Keratinocyte (primary cell): ENCODE data around the gene GTF2H1. TPM values are rescaled to one million over a fixed set of nuclear protein-coding genes. Genes with fewer than 3 reads are reported as not detected.

Experiments
- DNase-seq: peaks from one replicate; pipeline ENCODE4 v3.0.0-alpha.2; 2011; ENCODE audit warnings: low read depth, missing footprints, low spot score
- FAIRE-seq: peaks from 2 replicates; lab custom pipeline; 2011; peaks lifted over from hg19 to GRCh38; lab: Jason Lieb, UNC
- H2AFZ ChIP-seq: 2 replicates; pipeline ENCODE4 v1.6.0; 2012; ENCODE audit warnings: low read length, control low read depth, inconsistent platforms; ENCODE audit not compliant: control insufficient read depth
- H3K27ac ChIP-seq: 2 replicates; pipeline ENCODE4 v1.5.1; 2011; ENCODE audit warnings: low read length; ENCODE audit not compliant: control insufficient read depth, insufficient read depth
- H3K27me3 ChIP-seq: 3 replicates; pipeline ENCODE4 v1.6.0; 2011; ENCODE audit warnings: low read length; ENCODE audit not compliant: control insufficient read depth, insufficient read depth; ENCODE audit errors: extremely low read depth
- H3K36me3 ChIP-seq, 2 experiments: 2 replicates in 1 of 2; 3 replicates in 1 of 2; pipeline ENCODE4 v1.5.1; 2011; ENCODE audit warnings: low read length in 2 of 2, mild to moderate bottlenecking in 1 of 2; ENCODE audit not compliant: control insufficient read depth in 2 of 2, insufficient read depth in 2 of 2; ENCODE audit errors: extremely low read depth in 1 of 2
- H3K4me1 ChIP-seq: 3 replicates; pipeline ENCODE4 v1.5.1; 2011; ENCODE audit warnings: low read length; ENCODE audit not compliant: control insufficient read depth, insufficient read depth; ENCODE audit errors: extremely low read depth
- H3K4me2 ChIP-seq: 3 replicates; pipeline ENCODE4 v1.6.0; 2011; ENCODE audit warnings: low read depth, low read length; ENCODE audit not compliant: control insufficient read depth, insufficient read depth; ENCODE audit errors: extremely low read depth
- H3K4me3 ChIP-seq, 3 experiments: fragments of 200-600 bp in 1 of 3; sonication (generic) in 1 of 3; 2 replicates in 2 of 3; 3 replicates in 1 of 3; pipeline ENCODE4 v1.5.1; 2011 to 2016; ENCODE audit warnings: low read length in 3 of 3, mild to moderate bottlenecking in 3 of 3, control low read depth in 2 of 3, inconsistent platforms in 1 of 3, low read depth in 1 of 3, mixed read lengths in 1 of 3, mixed run types in 1 of 3, moderate library complexity in 1 of 3; ENCODE audit not compliant: control insufficient read depth in 2 of 3, insufficient read depth in 2 of 3; ENCODE audit errors: extremely low read depth in 1 of 3
- H3K79me2 ChIP-seq: 2 replicates; pipeline ENCODE4 v1.6.0; 2012; ENCODE audit warnings: low read length; ENCODE audit not compliant: control insufficient read depth, insufficient read depth
- H3K9ac ChIP-seq: 3 replicates; pipeline ENCODE4 v1.6.0; 2011; ENCODE audit warnings: low read length; ENCODE audit not compliant: control insufficient read depth, insufficient read depth; ENCODE audit errors: extremely low read depth
- H3K9me1 ChIP-seq: 3 replicates; pipeline ENCODE4 v1.6.0; 2011; ENCODE audit warnings: low read length; ENCODE audit not compliant: control insufficient read depth, insufficient read depth; ENCODE audit errors: extremely low read depth
- H3K9me3 ChIP-seq: 2 replicates; pipeline ENCODE4 v1.5.1; 2012; ENCODE audit warnings: low read depth, low read length; ENCODE audit not compliant: control insufficient read depth
- H4K20me1 ChIP-seq: 3 replicates; pipeline ENCODE4 v1.6.0; 2011; ENCODE audit warnings: low read length; ENCODE audit not compliant: control insufficient read depth, insufficient read depth; ENCODE audit errors: extremely low read depth
- CTCF ChIP-seq, 3 experiments: IDR thresholded peaks in 1 of 3; conservative IDR thresholded peaks in 1 of 3; optimal IDR thresholded peaks in 1 of 3; 2 replicates in 2 of 3; 3 replicates in 1 of 3; pipeline versions ENCODE3 to v1.5.1; 2011; ENCODE audit warnings: low read length in 3 of 3, mild to moderate bottlenecking in 3 of 3, moderate library complexity in 2 of 3, control low read depth in 1 of 3, inconsistent platforms in 1 of 3; ENCODE audit not compliant: insufficient read depth in 2 of 3; ENCODE audit errors: extremely low read depth in 1 of 3
- EZH2 ChIP-seq: IDR thresholded peaks from one replicate; pipeline ENCODE4 v1.6.1; 2012; ENCODE audit warnings: inconsistent platforms, mild to moderate bottlenecking, low read length, moderate library complexity
- dilution Hi-C: fragments of 300-500 bp; cut with MboI; formaldehyde crosslinking; loops from one replicate; pipeline ENCODE4 v1.7.0; 2020; ENCODE audit warnings: low sequenced_read_pairs; ENCODE audit not compliant: extremely low pct_ligation_motif_present
- polyA plus RNA-seq, 5 experiments: library from polyadenylated mRNA; depleted of rRNA in 3 of 5; stranded (reverse) in 3 of 5; stranded (forward) in 1 of 5; unstranded in 1 of 5; fragments of >200 nt; gene quantifications; 1 replicate in 1 of 5; 2 replicates in 3 of 5; 3 replicates in 1 of 5; pipeline versions ENCODE4 v1.2.1 to v1.2.3, GENCODE V29; 2011 to 2012; ENCODE audit warnings: missing spikeins in 2 of 5, low read depth in 1 of 5, low replicate concordance in 1 of 5

GTF2H1 gene
- polyA plus RNA-seq, 1 donor (not counting 4 experiments of a cell fraction or from before 2014, with no cell fraction given), result 42.1 TPM

- Histone ChIP-seq H3K36me3 (peaks cover 22% of the 10 kb centered on the region in 2 experiments), H3K9ac (no peak overlapping the region), H3K4me2 (no peak overlapping the region), H3K79me2 (no peaks in the 10 kb centered on the region), H3K4me3 (no peak overlapping the region), H2AFZ (no peak overlapping the region), H3K9me1 (no peaks in the 10 kb centered on the region), H3K27me3 (no peaks in the 10 kb centered on the region), H4K20me1 (no peaks in the 10 kb centered on the region), H3K4me1 (no peaks in the 10 kb centered on the region), H3K9me3 (no peaks in the 10 kb centered on the region), H3K27ac (no peak overlapping the region)
- no peak for TF ChIP-seq CTCF (optimal IDR thresholded peaks at IDR 0.05 in 1 of 3, IDR thresholded peaks at IDR 0.05 in 1 of 3, conservative IDR thresholded peaks at IDR 0.05 in 1 of 3; ENCODE audit: extremely low read depth in 1 of 3, insufficient read depth in 2 of 3, low read length in 3 of 3)
- no peak for TF ChIP-seq EZH2
- dilution Hi-C loops, result no loop called here
- FAIRE-seq (no peak), DNase-seq (no peak)
Observed at GRCh38 chr11:18294862-18295261, 27.5 kb upstream of the GTF2H1 start.

GRCh38 chr11:18295316-18295715 lies 27.1 kb upstream of the GTF2H1 start:
- Histone ChIP-seq H3K4me3 (no peak overlapping the region), H3K9ac (no peak overlapping the region), H3K27me3 (no peaks in the 10 kb centered on the region), H3K4me2 (no peak overlapping the region), H4K20me1 (no peaks in the 10 kb centered on the region), H3K36me3 (peaks cover 22 to 23% of the 10 kb centered on the region in 2 experiments), H2AFZ (no peak overlapping the region), H3K27ac (no peak overlapping the region), H3K9me1 (no peaks in the 10 kb centered on the region), H3K4me1 (no peaks in the 10 kb centered on the region), H3K79me2 (no peaks in the 10 kb centered on the region), H3K9me3 (no peaks in the 10 kb centered on the region)
- dilution Hi-C loops, result no loop called here
- FAIRE-seq (no peak), DNase-seq (no peak)
- TF ChIP-seq EZH2 (no peak), CTCF (optimal IDR thresholded peaks at IDR 0.05 in 1 of 3, IDR thresholded peaks at IDR 0.05 in 1 of 3, conservative IDR thresholded peaks at IDR 0.05 in 1 of 3; ENCODE audit: extremely low read depth in 1 of 3, insufficient read depth in 2 of 3, low read length in 3 of 3) (no peak)
